ENCODE results near the gene LHX3.
"Not testable (repeated sequence)": the region's sequence is repeated elsewhere in the genome, so short reads cannot be mapped to it uniquely, and the experiment has no call there.

GRCh38 chr9:136150664-136151213, 54.2 kb downstream of the LHX3 start:
- TF ChIP-seq CTCF (conservative IDR thresholded peaks at IDR 0.05 in 1 of 2, IDR thresholded peaks at IDR 0.05 in 1 of 2; ENCODE audit: low read depth in 1 of 2, low read length in 2 of 2); EZH2 (IDR thresholded peaks at IDR 0.05; ENCODE audit: low read length, missing control alignments): not testable (repeated sequence)
